Activated T-helper 1 cell treated with Interleukin-2 at 50 U/mL for 16 hours (primary cell): ENCODE data around the gene MAST3.
A peak's percentile ranks its signal among the peaks of the same experiment; 100 is the strongest.

Experiments
- DNase-seq: peaks from one replicate; pipeline ENCODE4 v3.0.0-alpha.2; 2020; ENCODE audit warnings: low read depth

Gene MAST3

DNA sequence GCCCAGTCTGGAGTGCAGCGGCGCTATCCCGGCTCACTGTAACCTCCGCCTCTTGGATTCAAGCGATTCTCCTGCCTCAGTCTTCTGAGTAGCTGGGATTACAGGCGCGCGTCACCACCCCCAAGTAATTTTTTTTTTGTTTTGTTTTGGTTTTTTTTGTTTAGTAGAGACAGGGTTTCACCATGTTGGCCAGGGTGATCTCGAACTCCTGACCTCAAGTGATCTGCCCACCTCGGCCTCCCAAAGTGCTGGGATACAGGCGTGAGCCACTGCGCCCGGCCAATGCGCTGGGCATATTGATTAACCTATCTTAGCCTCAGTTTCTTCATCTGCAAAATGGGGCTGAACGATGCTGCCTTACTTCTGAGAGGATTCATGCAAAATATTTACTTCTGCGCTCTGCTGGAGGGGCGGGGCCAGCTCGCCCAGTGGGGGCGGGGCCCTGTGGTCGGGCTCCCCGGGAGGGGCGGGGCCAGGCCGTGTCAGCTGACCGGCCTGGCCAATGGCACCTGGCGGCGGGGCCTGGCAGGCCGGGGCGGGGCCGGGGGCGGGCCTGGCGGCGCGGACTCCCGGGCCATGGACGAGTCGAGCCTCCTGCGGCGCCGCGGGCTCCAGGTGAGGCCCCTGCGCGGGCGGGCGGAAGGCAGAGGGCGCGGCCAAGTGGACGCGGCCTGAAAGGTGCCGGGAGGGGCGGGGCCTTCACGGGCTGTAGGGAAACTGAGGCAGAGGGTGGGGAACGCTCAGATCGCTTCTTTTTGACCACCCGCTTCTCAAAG is at the start of gene MAST3:
Gene MAST3 (plus strand): TSS at position 562 of the 776 bp plus-strand sequence. CDS start 15 bp downstream, at position 577.
- peak; percentile 92 for DNase-seq

GRCh38 chr19:18049385-18049784 is 48.2 kb upstream of the MAST3 start:
- DNase-seq = no peak

DNA sequence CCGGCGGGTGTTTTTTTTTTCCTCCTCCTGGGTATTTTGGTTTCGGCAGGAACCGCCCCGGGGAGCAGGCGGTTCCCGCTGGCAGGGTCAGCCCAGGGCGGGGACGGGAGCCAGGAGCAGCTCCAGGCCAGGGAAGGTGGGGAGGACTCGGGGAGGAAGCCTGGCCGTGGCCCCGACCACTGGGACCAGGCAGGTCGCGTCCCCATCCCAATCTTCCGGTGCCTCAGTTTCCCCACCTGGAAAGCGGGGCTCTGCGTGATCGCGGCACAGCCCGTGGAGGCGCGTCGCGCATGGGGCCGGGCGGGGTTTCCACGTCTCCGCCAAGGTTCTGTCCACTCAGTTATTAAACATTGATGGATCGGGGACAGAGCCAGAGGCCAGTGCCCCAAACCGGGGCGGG is 45.7 kb upstream of the MAST3 start:
- no peak for DNase-seq

DNA sequence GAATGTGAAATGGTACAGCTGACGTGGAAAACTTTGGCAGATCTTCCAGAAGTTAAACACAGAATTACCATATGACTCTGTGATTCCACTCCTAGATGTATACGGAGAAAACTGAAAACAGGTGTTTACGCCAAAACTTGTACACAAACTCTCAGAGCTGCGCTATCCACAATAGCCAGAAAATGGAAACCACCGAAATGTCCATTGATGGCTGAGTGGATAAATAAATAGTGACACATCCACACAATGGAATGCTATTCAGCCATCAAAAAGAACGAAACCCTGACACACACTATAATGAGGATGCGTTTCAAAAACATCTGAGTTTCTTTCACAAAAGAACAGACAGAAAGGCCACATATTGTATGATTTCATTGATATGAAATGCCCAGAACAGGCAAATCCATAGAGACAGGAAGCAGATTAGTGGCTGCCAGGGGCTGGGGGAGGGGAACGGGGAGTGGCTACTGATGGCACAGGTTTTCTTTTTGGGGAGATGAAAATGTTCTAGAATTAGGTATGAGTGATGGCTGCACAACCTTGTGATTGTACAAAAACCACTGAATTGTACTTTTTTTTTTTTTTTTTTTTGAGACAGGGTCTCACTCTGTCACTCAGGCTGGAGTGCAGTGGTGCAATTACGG is 43.9 kb upstream of the MAST3 start:
- DNase-seq = no peak

DNA sequence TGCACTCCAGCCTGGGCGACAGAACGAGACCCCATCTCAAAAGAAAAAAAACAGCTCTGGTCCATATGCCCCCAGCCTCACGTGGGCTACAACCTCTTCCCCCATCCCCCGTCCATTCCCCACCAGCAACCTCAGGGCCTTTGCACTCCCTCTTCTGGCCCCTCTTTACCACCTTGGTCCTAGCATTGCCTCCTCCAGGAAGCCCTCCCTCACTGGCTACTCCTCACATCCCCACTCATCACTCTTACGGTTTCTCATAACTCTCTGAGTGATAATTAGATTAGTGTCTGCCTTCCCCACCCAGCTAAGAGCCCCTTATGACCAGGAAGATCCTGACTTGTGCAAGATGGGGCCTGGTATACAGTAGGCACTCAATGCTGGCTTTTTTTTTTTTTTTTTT is 41.6 kb upstream of the MAST3 start:
- no peak for DNase-seq

DNA sequence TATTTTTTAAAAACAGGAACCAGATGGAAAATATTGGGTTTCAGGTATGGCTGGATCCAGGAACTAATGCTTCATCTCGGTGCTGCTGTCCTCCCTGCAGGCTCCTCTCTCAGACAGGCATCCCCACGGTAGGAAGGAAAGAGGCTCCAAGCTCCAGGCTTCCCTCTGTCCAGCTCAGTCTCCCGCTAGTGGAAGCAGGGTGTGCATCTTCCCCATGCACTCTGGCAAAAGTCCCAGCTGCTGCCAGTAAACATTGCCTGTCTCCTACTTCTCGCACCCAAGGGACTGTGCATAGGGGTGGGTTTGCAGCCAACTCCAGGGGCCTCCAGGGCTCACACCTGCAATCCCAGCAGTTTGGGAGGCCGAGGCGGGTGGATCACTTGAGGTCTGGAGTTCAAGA is 40.0 kb upstream of the MAST3 start:
- no peak for DNase-seq

- DNase-seq = peak; percentile 68
Observed at GRCh38 chr19:18058208-18059009, 39.2 kb upstream of the MAST3 start.

- no peak for DNase-seq
Observed at GRCh38 chr19:18059297-18059696, 38.3 kb upstream of the MAST3 start.

DNA sequence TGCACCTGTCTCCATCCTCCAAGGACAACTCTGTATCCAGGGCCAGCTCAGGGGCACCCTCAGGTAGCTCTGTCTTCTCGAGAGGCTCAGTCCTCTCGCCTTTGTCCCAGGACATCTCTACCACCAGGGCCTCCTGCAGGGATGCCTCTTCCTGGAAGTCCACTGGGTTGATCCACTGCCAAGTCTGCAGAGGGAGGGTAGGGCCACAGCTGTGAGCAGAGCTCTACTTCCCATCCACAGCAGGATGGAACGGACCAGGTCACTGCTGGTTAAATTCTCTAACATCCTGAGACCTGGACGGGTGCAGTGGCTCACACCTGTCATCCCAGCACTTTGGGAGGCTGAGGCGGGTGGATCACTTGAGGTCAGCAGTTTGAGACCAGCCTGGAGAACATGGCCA is 37.7 kb upstream of the MAST3 start:
- no peak for DNase-seq

DNA sequence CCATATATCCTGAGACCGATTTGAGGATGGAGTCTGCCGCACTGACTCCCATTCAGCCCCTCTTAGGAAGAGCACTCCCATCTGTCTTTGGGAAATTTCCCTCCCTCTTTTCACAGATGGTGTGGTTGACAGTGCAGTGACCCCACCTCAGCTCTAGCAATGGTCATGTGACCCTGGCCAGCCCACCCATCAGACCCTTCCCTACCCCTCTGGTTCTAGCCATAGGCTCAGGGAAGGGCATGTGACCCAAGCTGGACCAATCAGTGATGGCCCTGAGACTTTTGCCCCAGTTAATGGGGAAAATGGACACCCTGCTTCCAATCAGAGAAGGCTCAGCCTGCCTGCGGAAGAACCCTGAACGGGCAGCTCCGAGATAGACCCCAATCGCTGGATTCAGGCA is 37.1 kb upstream of the MAST3 start:
- DNase-seq = no peak

GRCh38 chr19:18062028-18062427 is 35.5 kb upstream of the MAST3 start:
- no peak for DNase-seq

DNA sequence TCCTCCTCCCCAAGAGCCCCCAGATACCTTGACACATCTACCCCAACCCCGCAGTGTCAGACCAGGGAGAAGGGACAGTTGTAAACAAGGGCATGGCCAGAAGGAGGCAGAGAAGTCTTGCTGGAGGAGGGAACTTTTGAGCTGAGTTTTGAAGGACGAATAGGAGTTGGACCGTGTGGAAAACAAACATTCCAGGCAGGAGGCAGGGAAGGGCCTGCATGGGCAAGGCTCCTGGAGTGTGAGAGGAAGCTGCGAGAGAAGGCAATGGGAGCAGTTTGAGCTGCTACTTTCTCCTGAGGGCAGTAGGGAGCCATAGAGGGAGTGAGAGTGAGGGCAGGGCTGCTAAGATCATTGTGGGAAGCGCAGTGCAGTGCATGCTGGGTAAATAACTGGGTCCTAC is 34.1 kb upstream of the MAST3 start:
- DNase-seq = no peak

DNA sequence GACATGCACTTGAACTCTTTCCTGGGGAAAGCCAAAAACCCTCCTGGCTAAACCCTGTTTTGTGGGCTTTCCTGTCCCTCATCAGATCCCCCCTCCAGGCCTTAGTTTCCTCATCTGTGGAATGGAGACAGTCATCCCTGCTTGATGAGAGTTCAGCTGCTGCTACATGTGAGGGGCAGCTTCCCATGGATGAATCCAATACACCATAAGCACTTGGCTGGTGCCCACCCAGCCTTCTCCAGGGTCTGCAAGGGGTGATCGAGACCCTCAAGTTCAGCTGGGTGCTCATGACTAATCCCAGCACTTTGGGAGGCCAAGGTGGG is 32.4 kb upstream of the MAST3 start:
- DNase-seq = no peak

GRCh38 chr19:18068395-18068794 is 29.2 kb upstream of the MAST3 start:
- no peak for DNase-seq

DNA sequence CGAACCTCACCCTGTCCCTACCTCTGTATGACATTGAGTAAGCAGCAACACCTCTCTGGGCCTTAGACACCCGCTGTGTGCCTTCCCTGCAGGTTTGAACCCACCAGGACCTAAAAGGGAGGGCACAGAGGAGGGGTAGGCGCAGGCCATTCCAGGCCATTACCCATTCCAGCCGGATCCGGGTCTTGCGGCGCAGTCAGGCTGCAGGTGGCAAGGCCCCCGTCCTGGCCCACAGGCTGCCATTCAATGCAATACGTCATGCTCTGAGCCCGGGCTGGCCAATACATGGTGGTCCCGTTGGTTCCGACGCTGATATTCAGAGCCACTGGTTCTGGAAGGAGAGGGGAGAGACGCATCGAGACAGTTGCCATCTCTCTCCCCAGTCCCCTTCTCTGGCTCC is 28.2 kb upstream of the MAST3 start:
- no peak for DNase-seq

DNA sequence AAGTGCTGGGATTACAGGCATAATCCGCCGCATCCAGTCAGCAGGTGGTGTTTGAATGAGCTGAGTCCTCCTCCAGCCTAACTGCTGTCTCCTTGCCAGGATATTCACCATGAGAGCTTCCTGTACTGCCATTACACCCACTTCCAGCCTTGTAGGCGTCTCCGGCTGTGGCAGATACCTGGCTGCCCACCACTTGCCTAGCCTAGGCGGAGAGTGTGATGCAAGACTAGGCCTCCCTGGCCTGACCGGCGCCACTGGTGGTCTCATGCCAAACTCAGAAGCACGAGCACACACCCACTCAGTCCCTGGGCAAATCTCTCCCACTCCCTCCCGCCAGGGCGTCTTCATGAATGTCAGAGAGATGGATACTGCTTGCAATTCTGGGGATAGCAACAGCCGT is 27.4 kb upstream of the MAST3 start:
- no peak for DNase-seq

DNA sequence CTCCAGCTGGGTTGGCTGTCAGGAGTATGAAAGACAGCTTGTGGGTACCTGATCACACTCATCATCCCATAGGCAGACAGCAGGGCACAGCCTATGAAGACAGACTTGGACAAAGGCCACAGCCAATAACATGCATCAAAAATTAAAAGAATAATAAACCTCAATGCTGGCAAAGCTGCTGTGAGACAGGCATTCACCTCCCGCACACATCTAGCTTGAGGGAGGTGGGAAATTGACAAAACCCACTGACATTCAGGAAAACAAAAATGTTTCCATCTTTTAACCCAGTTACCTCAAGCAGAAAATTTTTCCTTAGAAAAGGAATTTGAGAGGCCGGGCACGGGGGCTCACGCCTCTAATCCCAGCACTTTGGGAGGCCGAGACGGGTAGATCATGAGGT is 25.2 kb upstream of the MAST3 start:
- DNase-seq = no peak

DNA sequence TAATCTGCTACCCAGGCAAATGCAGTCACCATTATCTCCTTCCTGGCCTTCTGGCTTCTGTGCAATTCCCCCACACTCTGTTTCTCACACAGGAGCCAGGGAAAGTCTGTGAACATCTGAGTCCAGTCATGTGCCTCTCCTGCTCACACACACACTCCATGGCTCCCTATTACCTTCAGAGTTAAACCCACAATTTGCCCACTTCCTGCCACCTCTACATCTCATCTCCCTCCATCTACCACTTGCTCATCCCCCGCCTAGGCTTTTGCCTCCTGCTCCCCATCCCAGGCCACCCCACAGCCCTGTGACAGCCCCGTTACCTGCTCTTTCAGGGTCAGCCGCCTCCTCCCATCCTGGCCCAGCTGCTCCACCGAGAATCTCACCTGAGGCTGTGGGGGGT is 24.4 kb upstream of the MAST3 start:
- no peak for DNase-seq

- DNase-seq = no peak
Observed at GRCh38 chr19:18074192-18074591, 23.4 kb upstream of the MAST3 start.

DNA sequence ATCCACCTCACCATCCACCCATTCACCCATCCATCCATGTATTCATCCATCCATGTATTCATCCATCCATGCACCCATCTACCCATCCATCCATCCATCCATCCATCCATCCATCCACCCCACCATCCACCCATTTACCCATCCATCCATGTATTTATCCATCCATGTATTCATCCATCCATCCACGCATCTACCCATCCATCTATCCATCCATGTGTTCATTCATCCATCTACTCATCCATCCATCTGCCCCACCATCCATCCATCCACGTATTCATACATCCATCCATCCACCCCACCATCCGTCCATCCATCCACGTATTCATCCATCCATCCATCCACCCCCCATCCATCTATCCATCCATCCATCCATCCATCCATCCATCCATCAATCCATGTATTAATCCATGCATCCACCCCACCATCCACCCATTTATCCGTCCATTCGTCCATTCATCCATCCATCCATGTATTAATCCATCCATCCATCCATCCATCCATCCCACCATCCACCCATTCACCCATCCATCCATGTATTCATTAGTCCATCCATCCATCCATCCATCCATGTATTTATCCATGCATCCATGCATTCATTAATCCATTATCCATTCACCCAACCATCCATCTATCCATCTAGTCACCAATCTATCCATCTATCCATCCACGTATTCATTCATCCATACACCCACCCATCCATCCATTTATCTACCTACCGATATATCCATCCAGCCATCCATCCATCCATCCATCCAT is 13.5 kb upstream of the MAST3 start:
- DNase-seq = no peak

DNA sequence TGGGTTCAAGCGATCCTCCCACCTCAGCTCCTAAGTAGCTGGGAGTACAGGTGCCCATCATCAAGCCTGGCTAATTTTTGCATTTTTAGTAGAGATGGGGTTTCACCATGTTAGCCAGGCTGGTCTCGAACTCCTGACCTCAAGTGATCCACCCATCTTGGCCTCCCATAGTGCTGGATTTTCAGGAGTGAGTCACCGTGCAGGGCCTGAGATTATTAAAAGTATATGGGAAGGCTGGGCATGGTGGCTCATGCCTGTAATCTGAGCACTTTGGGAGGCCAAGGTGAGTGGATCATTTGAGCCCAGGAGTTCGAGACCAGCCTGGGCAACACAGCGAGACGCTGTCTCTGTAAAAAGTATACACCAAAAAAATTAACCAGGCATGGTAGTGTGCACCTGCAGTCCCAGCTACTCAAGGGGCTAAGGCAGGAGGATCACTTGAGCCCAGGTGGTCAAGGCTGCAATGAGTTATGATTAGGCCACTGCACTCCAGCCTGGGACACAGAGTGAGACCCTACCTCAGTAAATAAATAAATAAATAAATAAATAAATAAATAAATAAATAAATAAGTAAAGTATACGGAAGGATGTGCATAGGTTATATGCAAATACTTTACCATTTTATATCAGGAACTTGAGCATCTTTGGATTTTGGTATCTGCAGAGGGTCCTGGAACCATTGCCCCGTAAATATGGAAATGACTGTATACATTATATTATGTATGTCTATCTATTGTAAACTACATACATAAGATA is 11.7 kb upstream of the MAST3 start:
- DNase-seq = no peak
